Kidney (tissue), 14 donors: ENCODE data around the gene AIFM3. TPM values are rescaled to one million over a fixed set of nuclear protein-coding genes. Genes with fewer than 3 reads are reported as not detected.

Source experiments
- DNase-seq, 5 donors: peaks; one replicate each; pipeline ENCODE4 v3.0.0-alpha.2; 2013 to 2020
- FAIRE-seq: peaks from 2 replicates; lab custom pipeline; 2012; peaks lifted over from hg19 to GRCh38; lab: Jason Lieb, UNC
- H3K27ac ChIP-seq, 2 donors: one replicate each; pipeline ENCODE4 v1.7.0; 2013; ENCODE audit warnings: low read depth in 2 of 2, low read length in 2 of 2, inconsistent platforms in 1 of 2
- H3K27me3 ChIP-seq: one replicate; pipeline ENCODE4 v1.7.1; 2013; ENCODE audit warnings: low read length, inconsistent platforms; ENCODE audit not compliant: control insufficient read depth, insufficient read depth
- H3K36me3 ChIP-seq, 3 donors: one replicate each; pipeline versions ENCODE4 v1.7.0 to v1.7.1; 2013; ENCODE audit warnings: low read length in 3 of 3, control low read depth in 1 of 3, inconsistent platforms in 1 of 3; ENCODE audit not compliant: insufficient read depth in 3 of 3, control insufficient read depth in 2 of 3
- H3K4me1 ChIP-seq, 3 donors: one replicate each; pipeline versions ENCODE4 v1.7.0 to v1.7.1; 2013; ENCODE audit warnings: low read length in 3 of 3, inconsistent platforms in 1 of 3, low read depth in 1 of 3; ENCODE audit not compliant: control insufficient read depth in 2 of 3, insufficient read depth in 2 of 3
- H3K4me3 ChIP-seq, 3 donors: one replicate each; pipeline versions ENCODE4 v1.7.0 to v1.8.1; 2013; ENCODE audit warnings: low read length in 3 of 3, control low read depth in 1 of 3, inconsistent platforms in 1 of 3
- H3K9ac ChIP-seq, 3 donors: one replicate each; pipeline versions ENCODE4 v1.7.0 to v1.7.1; 2013; ENCODE audit warnings: low read length in 3 of 3, control low read depth in 1 of 3, inconsistent platforms in 1 of 3
- H3K9me3 ChIP-seq, 3 donors: one replicate each; pipeline versions ENCODE4 v1.7.0 to v1.7.1; 2013; ENCODE audit warnings: low read length in 3 of 3, control low read depth in 1 of 3, inconsistent platforms in 1 of 3; ENCODE audit not compliant: control insufficient read depth in 2 of 3, insufficient read depth in 1 of 3
- intact Hi-C: fragments of 100-400 bp; cut with DNase I; formaldehyde crosslinking; loops from one replicate; pipeline ENCODE4 v1.11.1; 2022
- polyA plus RNA-seq: library from polyadenylated mRNA; stranded (reverse); fragments of 350-450 nt; fragmentation: Illumina TruSeq; extraction: RNeasy Lipid Tissue Mini Kit (QIAGEN cat#74804); gene quantifications from one replicate; pipeline ENCODE4 v1.2.3, GENCODE V29; 2014; ENCODE audit warnings: low read depth, low replicate concordance; ENCODE audit not compliant: insufficient read depth
- total RNA-seq: library from RNA; stranded (reverse); fragmentation: NEBNext Ultra II Directional; extraction: Animal tissue kit (Norgen Biotek cat#: 25700); gene quantifications from one replicate; pipeline ENCODE4 v1.2.1, GENCODE V29; 2021
- TF ChIP-seq, protein P1 (sequence below): IDR thresholded peaks from 3 replicates; pipeline ENCODE4 v1.5.1; 2012; ENCODE audit warnings: mild to moderate bottlenecking, moderate library complexity, borderline replicate concordance; ENCODE audit not compliant: insufficient read depth; ENCODE audit errors: extremely low read depth
- donor health status: control.
- donor health status: control.
- donor health status: control.
- donor health status: control.
- donor health status: control.
- donor health status: DM: yes; HTN: yes; CAD: no.
- donor health status: Normal renal cell carcinoma (clear cell type).

The AIFM3 gene
- total and polyA plus RNA-seq, 2 donors from 2014 or later: 3.1 to 4.4 TPM

DNA sequence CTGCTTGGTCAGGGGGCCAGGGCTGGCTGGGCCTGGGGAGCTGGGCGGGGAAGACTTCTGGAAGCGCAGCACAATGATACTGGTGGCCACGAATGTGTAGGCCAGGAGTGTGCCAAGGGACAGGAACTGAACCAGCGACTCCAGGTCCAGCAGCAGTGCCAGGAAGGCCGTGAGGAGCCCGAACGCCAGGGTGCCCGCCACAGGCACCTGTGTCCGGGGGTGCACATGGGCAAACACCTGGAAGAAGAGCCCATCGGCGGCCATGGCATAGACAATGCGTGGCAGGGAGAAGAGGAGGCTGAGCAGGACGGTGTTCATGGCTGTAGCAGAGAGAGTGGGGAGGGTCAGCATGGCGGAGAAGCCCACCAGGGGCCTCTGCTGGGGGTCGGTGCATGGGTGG, 63.0 kb downstream of the AIFM3 start:
- TF ChIP-seq, protein P1, sequence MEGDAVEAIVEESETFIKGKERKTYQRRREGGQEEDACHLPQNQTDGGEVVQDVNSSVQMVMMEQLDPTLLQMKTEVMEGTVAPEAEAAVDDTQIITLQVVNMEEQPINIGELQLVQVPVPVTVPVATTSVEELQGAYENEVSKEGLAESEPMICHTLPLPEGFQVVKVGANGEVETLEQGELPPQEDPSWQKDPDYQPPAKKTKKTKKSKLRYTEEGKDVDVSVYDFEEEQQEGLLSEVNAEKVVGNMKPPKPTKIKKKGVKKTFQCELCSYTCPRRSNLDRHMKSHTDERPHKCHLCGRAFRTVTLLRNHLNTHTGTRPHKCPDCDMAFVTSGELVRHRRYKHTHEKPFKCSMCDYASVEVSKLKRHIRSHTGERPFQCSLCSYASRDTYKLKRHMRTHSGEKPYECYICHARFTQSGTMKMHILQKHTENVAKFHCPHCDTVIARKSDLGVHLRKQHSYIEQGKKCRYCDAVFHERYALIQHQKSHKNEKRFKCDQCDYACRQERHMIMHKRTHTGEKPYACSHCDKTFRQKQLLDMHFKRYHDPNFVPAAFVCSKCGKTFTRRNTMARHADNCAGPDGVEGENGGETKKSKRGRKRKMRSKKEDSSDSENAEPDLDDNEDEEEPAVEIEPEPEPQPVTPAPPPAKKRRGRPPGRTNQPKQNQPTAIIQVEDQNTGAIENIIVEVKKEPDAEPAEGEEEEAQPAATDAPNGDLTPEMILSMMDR: no peak
- Histone ChIP-seq H3K9me3 (no peaks in the 10 kb centered on the region), H3K27ac (no peak overlapping the region), H3K9ac (no peak overlapping the region), H3K36me3 (no peaks in the 10 kb centered on the region), H3K4me1 (peaks cover 0 to 7% (median 0%) of the 10 kb centered on the region in 3 donors), H3K27me3 (no peaks in the 10 kb centered on the region), H3K4me3 (no peak overlapping the region)
- no peak for DNase-seq
- FAIRE-seq: no peak
- intact Hi-C loops: no loop called here

Other genes starting within 250 kb of the AIFM3 start
- not detected for gene SERPIND1, start 193.1 kb upstream of the AIFM3 start, total RNA-seq
- gene SERPIND1, start 193.1 kb upstream of the AIFM3 start, polyA plus RNA-seq: not detected
- gene PI4KA, start 108.4 kb upstream of the AIFM3 start, total RNA-seq: 92.8 TPM
- 37.3 TPM for gene PI4KA, start 108.4 kb upstream of the AIFM3 start, polyA plus RNA-seq
- gene SNAP29, start 108.2 kb upstream of the AIFM3 start, total RNA-seq: 25.4 TPM
- gene SNAP29, start 108.2 kb upstream of the AIFM3 start, polyA plus RNA-seq: 26.8 TPM
- gene CRKL, start 49.8 kb upstream of the AIFM3 start, total RNA-seq: 44.7 TPM
- gene CRKL, start 49.8 kb upstream of the AIFM3 start, polyA plus RNA-seq: 11.9 TPM
- gene LZTR1, start 15.0 kb downstream of the AIFM3 start, total RNA-seq: 66.4 TPM
- gene LZTR1, start 15.0 kb downstream of the AIFM3 start, polyA plus RNA-seq: 24.3 TPM
- 25.5 TPM for gene THAP7, start 34.9 kb downstream of the AIFM3 start, total RNA-seq
- 44.1 TPM for gene THAP7, start 34.9 kb downstream of the AIFM3 start, polyA plus RNA-seq
- gene P2RX6, start 47.9 kb downstream of the AIFM3 start, total RNA-seq: 1.0 TPM
- 1.6 TPM for gene P2RX6, start 47.9 kb downstream of the AIFM3 start, polyA plus RNA-seq
- 0.57 TPM for gene SLC7A4, start 65.3 kb downstream of the AIFM3 start, total RNA-seq
- 1.2 TPM for gene SLC7A4, start 65.3 kb downstream of the AIFM3 start, polyA plus RNA-seq
- gene LRRC74B, start 78.7 kb downstream of the AIFM3 start, total RNA-seq: not detected
- gene LRRC74B, start 78.7 kb downstream of the AIFM3 start, polyA plus RNA-seq: not detected